ENCODE results near the gene NEU1.

DNA sequence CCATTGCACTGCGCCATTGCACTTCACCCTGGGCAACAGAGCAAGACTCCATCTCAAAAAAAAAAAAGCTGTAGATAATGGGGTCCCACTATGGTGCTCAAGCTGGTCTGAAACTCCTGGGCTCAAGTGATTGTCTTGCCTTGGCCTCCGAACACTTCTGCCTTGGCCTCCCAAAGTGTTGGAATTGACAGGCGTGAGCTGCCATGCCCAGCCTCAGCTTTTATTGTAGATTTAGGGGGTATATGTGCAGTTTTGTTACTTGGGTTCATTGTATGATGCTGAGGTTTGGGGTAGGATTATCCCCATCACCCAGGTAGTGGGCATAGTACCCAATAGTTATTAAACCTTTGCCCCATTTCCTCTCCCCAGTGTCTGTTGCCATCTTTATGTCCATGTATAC, 23.7 kb downstream of the NEU1 start:
- TF ChIP-seq, protein P1, sequence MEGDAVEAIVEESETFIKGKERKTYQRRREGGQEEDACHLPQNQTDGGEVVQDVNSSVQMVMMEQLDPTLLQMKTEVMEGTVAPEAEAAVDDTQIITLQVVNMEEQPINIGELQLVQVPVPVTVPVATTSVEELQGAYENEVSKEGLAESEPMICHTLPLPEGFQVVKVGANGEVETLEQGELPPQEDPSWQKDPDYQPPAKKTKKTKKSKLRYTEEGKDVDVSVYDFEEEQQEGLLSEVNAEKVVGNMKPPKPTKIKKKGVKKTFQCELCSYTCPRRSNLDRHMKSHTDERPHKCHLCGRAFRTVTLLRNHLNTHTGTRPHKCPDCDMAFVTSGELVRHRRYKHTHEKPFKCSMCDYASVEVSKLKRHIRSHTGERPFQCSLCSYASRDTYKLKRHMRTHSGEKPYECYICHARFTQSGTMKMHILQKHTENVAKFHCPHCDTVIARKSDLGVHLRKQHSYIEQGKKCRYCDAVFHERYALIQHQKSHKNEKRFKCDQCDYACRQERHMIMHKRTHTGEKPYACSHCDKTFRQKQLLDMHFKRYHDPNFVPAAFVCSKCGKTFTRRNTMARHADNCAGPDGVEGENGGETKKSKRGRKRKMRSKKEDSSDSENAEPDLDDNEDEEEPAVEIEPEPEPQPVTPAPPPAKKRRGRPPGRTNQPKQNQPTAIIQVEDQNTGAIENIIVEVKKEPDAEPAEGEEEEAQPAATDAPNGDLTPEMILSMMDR (conservative IDR thresholded peaks at IDR 0.05; ENCODE audit: low read depth, low read length) = no peak
- no peak for TF ChIP-seq EZH2 (IDR thresholded peaks at IDR 0.05; ENCODE audit: borderline replicate concordance, low read depth, low read length, poor library complexity, severe bottlenecking)

Measured in A673 (cell line).